Measurements from ENCODE around the gene AJAP1.
"Not testable (repeated sequence)": the region's sequence is repeated elsewhere in the genome, so short reads cannot be mapped to it uniquely, and the experiment has no call there.

Gene AJAP1

DNA sequence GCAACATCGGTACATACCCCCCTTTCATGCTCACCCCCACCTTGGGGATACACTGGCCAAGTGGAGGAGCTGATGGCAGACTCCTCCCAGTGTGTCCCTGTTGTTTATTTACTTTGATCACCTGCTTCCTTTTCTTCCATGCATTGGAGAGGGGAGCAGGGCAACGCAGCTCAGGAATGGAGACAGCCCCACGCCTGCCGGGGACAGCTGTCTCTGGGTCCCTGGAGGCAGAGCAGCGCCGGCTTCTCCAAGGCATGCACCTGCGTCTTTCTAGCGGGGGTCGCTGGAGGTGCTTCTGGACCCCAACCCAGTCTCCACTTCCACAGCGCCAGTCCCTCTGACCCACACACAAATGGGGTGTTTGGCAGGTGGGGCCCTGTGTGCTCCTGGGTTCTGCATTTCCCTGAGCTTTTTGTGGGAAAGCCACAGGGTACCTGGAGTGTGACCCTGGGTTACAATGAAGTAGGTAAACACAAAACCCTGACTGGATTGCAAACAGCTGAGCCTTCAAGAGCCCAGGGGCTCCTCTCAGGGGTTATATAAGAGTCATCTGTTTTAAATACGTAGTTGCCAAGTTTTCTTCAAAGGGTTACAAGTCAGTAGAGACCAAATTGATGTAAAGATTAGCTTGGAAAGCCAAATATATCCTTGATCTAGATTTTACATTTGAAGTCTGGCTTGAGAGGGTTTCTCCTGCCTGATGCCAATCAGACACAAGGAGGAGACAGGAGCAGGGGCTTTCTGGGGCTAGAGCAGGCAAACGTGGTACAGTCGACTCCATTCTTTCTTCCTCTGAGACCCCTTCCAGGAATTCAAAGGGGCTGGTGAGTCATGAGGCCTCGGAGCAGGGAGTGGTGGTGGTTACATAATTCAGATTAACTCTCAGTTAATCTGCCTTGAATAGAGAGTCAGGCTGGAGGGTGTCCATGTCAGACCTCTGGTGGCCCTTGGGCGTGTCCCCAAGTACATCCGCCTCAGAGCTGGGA lies 4.5 kb downstream of the AJAP1 start:
- DNase-seq: no peak

GRCh38 chr1:4660917-4661594 lies 6.6 kb downstream of the AJAP1 start:
- no peak for DNase-seq

GRCh38 chr1:4661595-4661917 lies 7.1 kb downstream of the AJAP1 start:
- no peak for DNase-seq

- no peak for DNase-seq
These were observed 7.8 kb downstream of the AJAP1 start for GRCh38 chr1:4662168-4662567.

DNA sequence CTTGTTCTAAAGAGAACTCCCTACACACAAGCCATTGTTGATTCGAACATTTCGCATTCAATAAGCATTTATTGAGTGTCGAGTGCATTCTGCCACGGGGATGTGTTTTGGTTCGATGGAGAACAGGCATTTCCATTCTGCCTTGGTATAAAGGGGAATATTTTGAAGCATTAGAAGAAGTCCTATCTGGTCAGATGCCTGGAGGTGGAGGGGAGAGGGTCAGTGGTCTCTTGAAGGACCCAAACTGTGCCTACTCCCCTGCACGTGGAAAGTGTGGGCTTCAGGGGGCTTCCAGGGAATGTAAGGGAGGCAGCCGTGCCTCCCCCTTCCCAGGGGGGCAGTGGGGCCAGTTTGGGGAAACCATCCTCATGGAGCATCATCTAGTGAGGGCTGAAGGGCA lies 8.3 kb downstream of the AJAP1 start:
- no peak for DNase-seq

DNA sequence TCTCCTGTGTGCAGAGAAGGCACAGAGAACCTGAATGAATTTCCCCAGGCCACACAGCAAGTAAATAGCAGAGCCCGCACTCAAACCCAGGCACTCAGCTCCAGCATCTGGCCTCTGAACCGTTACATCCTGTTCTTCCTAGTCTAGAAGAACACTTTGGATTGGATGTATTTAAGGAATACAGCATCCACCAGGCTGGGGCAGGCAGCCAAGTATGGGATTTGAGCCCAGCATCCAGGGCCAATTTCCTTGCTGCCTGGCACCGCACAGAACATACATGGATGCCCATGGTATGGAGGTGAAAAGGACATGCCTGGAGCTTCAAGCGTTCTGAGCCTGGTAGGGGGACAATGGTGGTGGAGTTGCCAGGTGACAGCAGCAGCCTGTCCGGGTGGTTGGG lies 9.7 kb downstream of the AJAP1 start:
- DNase-seq: no peak

DNA sequence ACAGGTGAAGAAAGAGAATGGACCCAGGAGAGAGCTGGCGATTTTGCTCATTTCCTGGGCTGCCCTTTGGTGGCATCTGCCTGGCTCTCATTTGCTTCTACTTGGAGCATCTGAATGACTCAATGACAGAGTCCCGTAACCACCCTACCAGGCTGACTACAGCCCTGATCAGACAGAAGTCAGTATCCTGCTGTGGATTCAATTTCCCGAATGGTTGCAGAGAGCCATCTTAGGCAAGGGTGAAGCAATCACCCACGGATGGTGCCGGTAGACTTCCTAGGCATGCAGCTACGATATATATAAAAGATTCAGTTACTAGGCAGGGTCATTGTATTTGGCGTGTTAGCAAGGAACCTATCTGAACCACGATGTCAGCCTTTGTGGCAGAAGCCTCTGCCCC lies 10.2 kb downstream of the AJAP1 start:
- DNase-seq: no peak

DNA sequence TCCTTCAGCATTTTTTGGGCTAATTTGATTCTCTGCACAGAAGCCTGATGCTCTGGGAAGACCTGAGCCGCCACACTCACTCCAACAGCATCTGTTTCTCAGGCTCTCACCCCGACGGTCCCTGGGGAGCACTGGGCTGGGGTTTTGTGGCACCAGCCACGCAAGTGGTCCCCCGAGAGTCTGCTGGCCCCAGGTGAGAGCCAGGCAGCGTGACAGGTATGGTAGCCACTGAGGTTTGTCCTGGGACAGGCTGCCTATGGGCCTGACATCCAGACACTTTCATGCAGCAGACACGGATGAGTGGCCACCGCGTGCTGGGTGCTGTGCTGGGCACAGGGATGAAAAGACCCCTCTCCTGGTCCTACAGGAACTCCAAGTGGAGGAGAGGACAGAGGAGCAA lies 11.0 kb downstream of the AJAP1 start:
- DNase-seq: no peak

DNA sequence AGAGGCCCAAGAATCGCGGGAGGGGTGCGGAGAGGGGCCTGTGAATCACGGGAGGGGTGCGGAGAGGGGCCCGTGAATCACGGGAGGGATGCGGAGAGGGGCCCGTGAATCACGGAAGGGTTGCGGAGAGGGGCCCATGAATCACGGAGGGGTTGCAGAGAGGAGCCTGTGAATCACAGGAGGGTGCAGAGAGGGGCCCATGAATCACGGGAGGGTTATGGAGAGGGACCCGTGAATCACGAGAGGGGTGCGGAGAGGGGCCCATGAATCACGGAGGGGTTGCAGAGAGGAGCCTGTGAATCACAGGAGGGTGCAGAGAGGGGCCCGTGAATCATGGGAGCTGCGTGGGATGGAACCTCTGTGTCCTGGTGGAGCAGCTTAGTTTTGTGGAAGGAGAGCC lies 12.3 kb downstream of the AJAP1 start:
- DNase-seq: not testable (repeated sequence)

DNA sequence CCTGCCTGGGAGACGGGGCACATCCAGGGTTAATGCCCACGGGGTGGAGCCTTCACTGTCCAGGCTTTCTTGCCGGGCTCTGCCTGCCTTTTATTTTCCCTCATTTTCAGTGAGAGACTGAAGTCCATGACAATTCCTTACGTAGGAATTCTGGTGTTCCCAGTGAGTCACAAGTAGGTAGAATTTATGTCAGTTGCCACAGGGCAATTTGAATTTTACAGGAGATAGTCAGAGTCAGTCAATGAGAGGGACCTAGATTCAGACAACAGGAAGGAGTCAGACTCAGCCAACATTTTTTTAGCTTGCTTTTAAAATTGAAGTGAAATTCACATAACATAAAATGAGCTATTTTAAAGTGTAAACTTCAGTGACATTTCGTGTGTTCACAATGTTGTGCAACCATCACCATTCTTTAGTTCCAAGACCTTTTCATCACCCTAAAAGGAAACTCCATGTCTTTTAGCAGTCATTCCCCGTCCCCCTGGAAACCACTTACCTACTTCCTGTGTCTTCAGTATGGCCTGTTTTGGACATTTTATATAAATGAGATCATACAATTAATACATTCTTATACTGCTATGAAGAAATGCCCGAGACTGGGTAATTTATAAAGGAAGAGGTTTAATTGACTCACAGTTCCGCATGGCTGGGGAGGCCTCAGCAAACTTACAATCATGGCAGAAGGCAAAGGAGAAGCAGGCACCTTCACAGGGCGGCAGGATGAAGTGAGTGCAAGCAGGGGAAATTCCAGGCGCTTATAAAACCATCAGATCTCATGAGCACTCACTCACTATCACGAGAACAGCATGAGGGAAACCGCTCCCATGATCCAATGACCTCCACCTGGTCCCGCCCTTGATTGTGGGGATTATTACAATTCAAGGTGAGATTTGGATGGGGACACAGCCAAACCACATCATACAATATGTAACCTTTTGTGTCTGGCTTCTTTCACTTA lies 14.6 kb downstream of the AJAP1 start:
- no peak for DNase-seq

DNA sequence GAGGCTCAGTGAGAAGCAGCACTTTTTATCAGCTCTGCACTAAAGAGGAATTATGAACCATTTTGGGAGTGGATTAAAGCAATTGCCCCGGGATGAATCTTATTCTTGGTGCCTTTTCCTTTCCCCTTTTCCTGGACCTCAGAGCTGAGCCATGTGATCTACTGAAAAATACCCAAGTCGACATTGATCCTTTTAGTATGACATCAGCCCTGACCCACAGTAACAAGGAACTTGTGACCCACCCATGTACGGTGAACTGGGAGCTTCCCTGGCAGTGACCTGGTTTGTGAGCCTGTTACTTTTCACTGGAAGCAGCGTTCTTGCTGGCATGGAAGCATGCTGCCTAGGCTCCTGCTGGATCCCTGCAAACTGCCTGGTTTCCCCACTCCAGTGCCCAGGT lies 15.9 kb downstream of the AJAP1 start:
- DNase-seq: no peak

- DNase-seq: no peak
These were observed 17.4 kb downstream of the AJAP1 start for GRCh38 chr1:4671828-4672227.

DNA sequence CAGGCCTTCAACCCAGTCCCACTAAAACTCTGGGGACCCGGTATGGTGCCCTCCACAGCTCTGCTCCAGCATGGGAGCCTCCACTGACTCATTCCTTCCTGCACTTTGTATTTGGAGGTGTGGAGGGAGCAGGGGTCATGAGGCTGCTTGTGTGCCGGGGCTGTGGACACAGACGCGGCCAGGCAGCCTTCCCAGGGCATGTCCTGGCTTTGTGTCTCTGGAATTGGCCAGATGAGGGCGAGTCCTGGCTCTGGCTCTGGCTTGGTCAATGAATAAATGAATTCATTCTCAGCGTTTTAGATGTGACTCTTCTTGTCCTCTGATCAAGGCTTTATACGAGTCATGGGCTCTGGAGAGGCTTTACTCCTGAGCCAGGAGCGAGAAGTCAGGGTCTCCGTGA lies 19.1 kb downstream of the AJAP1 start:
- no peak for DNase-seq

GRCh38 chr1:4674117-4674516 lies 19.7 kb downstream of the AJAP1 start:
- DNase-seq: no peak

DNA sequence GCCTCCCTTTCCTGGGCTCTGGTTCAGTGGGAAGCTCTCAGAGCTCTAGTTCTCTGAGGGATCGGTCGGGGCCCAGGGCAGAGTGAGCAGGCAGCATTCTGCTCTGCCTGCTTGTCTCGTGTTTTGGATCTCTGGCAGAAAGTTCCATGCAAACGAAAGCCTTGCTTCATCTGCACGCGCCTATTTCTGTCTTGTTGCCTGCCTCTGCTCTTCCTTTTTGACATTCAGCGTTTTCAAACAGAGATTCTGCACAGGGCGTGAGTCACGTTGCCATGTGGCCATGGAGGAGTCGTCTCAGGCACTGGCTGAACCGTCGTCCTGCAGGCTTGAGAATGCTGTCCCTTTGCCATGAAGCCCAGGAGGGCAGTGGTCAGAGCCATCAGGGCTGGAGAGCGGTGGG lies 20.3 kb downstream of the AJAP1 start:
- DNase-seq: no peak

- no peak for DNase-seq
These were observed 21.2 kb downstream of the AJAP1 start for GRCh38 chr1:4675454-4676186.

DNA sequence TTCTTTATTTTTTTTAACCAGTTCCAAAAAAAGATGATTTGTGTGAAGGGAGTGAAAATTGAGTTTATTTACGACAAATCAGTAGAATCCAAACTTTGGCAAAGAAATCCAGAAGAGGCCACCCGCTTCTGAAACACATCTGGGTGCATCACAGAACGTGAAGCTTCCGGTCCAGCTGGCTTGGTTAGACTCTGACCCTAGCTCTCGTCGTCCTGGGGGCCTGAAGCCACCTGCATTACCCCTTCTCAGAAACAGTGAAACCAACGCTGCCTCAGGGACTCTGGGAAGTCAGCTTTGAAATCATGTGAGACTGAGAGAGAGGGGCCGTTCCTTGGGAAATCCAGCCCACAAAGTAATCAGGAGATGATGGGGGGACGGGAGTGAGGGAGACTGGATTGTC lies 21.8 kb downstream of the AJAP1 start:
- DNase-seq: no peak

DNA sequence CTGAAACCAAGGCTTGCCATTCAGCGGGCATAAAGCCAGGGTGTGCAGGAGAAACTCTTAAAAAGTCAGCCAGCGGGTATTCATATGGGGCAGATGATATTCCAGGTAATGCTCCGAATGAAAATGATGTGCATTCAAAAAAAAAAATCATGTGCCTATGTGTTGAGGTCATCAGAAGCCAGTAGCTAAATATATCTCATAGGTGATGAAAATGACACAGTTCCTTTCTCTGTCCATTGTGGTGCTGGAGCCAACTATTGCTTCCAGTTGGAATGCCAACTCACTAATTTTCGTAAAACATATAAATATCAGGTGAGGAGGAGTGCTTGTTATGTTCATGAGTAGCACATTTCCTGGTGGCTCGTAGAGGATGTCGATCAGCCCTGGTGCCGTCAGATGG lies 23.2 kb downstream of the AJAP1 start:
- no peak for DNase-seq

GRCh38 chr1:4678066-4678717 lies 23.8 kb downstream of the AJAP1 start:
- DNase-seq: no peak

GRCh38 chr1:4681026-4681425 lies 26.6 kb downstream of the AJAP1 start:
- DNase-seq: no peak

- DNase-seq: no peak
These were observed 28.3 kb downstream of the AJAP1 start for GRCh38 chr1:4682607-4683220.

DNA sequence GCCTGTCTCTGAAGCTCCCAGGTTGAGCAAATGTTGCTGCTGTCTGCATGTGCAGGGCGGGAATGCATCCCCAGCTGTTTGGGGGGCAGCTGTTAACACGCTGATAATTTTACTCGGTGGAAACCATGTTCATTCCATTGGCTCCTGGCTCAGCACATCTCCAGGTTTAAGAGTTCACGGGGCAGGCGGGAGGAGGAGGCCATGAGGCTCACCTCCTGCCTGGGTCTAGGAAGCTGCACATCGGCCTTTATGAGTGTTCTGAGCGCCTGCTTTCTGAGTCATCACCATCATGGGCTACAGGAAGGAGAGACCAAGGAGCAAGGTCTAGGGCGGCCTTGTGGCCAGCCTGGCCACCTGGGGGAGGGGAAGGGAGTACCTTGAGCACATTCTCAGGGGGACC lies 29.7 kb downstream of the AJAP1 start:
- DNase-seq: no peak
